K562 (cell line): Measurements from ENCODE around the gene HIPK2. TPM values are rescaled to one million over a fixed set of nuclear protein-coding genes. Genes with fewer than 3 reads are reported as not detected.

Source experiments
- CHD1 ChIP-seq: fragments of 200-600 bp; sonication (generic); IDR thresholded peaks from one replicate; pipeline ENCODE4 v1.6.1; 2012; ENCODE audit warnings: mild to moderate bottlenecking, moderate library complexity, low read length, inconsistent platforms
- CTCFL ChIP-seq: IDR thresholded peaks from 2 replicates; pipeline ENCODE4 v1.6.1; 2011; ENCODE audit warnings: borderline replicate concordance, low read depth, mild to moderate bottlenecking, moderate library complexity, low read length; ENCODE audit not compliant: insufficient read depth, poor library complexity, severe bottlenecking
- DACH1 ChIP-seq: fragments of 450-650 bp; IDR thresholded peaks from 2 replicates; pipeline ENCODE4 v1.6.1; 2018; ENCODE audit not compliant: partially characterized antibody
- E2F3 ChIP-seq: fragments of 250-450 bp; sonication (Bioruptor Pico); IDR thresholded peaks from 2 replicates; pipeline ENCODE4 v1.4.0; 2020; ENCODE audit warnings: mild to moderate bottlenecking
- ELK1 ChIP-seq: sonication (generic); formaldehyde crosslinking; IDR thresholded peaks from 2 replicates; pipeline ENCODE4 v1.8.1; 2022; ENCODE audit warnings: missing genetic modification reagents
- HEY1 ChIP-seq: fragments of 250-450 bp; sonication (Bioruptor Pico); IDR thresholded peaks from 2 replicates; pipeline ENCODE4 v1.5.0; 2020; ENCODE audit warnings: mild to moderate bottlenecking, moderate library complexity, borderline replicate concordance
- L3MBTL2 ChIP-seq: fragments of 450-650 bp; IDR thresholded peaks from 2 replicates; pipeline ENCODE4 v1.6.1; 2016; ENCODE audit warnings: mild to moderate bottlenecking, moderate library complexity
- MBD2 ChIP-seq: sonication (generic); IDR thresholded peaks from 2 replicates; pipeline ENCODE4 v1.6.1; 2016; ENCODE audit warnings: low read depth, borderline replicate concordance
- MCM5 ChIP-seq: fragments of 450-650 bp; IDR thresholded peaks from 2 replicates; pipeline ENCODE4 v1.6.1; 2016; ENCODE audit warnings: low read depth
- MITF ChIP-seq: IDR thresholded peaks from 2 replicates; pipeline ENCODE4 v1.6.1; 2014; ENCODE audit warnings: antibody characterized with exemption
- SMAD4 ChIP-seq: fragments of 250-450 bp; sonication (Bioruptor Pico); conservative IDR thresholded peaks from 2 replicates; pipeline ENCODE4 v1.8.0; 2021; ENCODE audit warnings: inconsistent platforms, mild to moderate bottlenecking, moderate library complexity
- SNIP1 ChIP-seq: fragments of 450-650 bp; IDR thresholded peaks from 2 replicates; pipeline ENCODE4 v1.7.1; 2017; ENCODE audit warnings: low read depth, mild to moderate bottlenecking
- ZBTB2 ChIP-seq: fragments of 450-650 bp; IDR thresholded peaks from 2 replicates; pipeline ENCODE4 v1.6.1; 2016; ENCODE audit warnings: antibody characterized with exemption
- ZBTB49 ChIP-seq: sonication (generic); formaldehyde crosslinking; IDR thresholded peaks from 2 replicates; pipeline ENCODE4 v1.8.0; 2022; ENCODE audit warnings: missing genetic modification reagents, mild to moderate bottlenecking, borderline replicate concordance
- ZC3H8 ChIP-seq: fragments of 450-650 bp; IDR thresholded peaks from 2 replicates; pipeline ENCODE4 v1.6.1; 2017
- ZNF124 ChIP-seq: sonication (generic); formaldehyde crosslinking; IDR thresholded peaks from 2 replicates; pipeline ENCODE4 v1.8.1; 2022; ENCODE audit warnings: missing genetic modification reagents
- ZNF232 ChIP-seq: sonication (generic); formaldehyde crosslinking; IDR thresholded peaks from 2 replicates; pipeline ENCODE4 v1.8.0; 2022; ENCODE audit warnings: mild to moderate bottlenecking, missing genetic modification reagents
- ZNF277 ChIP-seq: fragments of 250-450 bp; sonication (Bioruptor Pico); IDR thresholded peaks from 2 replicates; pipeline ENCODE4 v1.8.0; 2022; ENCODE audit warnings: inconsistent platforms, mild to moderate bottlenecking, moderate library complexity, borderline replicate concordance
- polyA plus RNA-seq, 8 experiments: library from polyadenylated mRNA; depleted of rRNA in 4 of 8; stranded (reverse) in 5 of 8; unstranded in 3 of 8; fragments of >200 nt; fragmentation: Nextera tagmentation in 2 of 8; fragmentation: Illumina TruSeq in 1 of 8; extraction: Ambion mirVana in 2 of 8; extraction: Trizol in 1 of 8; gene quantifications; 2 replicates each; pipeline versions ENCODE4 v1.2.1 to v1.2.3, GENCODE V29; 2011 to 2014; ENCODE audit warnings: inconsistent platforms in 1 of 8, missing spikeins in 1 of 8
- total RNA-seq, 7 experiments: library from RNA; depleted of rRNA in 6 of 7; stranded (reverse); fragments of >200 nt in 6 of 7; fragmentation: Illumina TruSeq in 2 of 7; extraction: Trizol in 2 of 7; gene quantifications; 2 replicates each; pipeline versions ENCODE4 v1.2.1 to v1.2.3, GENCODE V29; 2011 to 2021; ENCODE audit warnings: low replicate concordance in 1 of 7

Gene HIPK2
- total and polyA plus RNA-seq, 9 of the 15 experiments (the other 6 are each of a cell fraction or from before 2014, with no cell fraction given), result 0.69 to 19.8 (median 5.1) TPM

- no peak for TF ChIP-seq ZBTB2
- no peak for TF ChIP-seq ZNF124 (CRISPR knock-in tag)
- TF ChIP-seq ZNF277 (CRISPR knock-in tag), result no peak
- TF ChIP-seq MBD2, result no peak
- no peak for TF ChIP-seq SMAD4 (CRISPR knock-in tag)
- TF ChIP-seq CHD1, result no peak
- no peak for TF ChIP-seq L3MBTL2
- TF ChIP-seq ZBTB49, result peak; percentile 99
- TF ChIP-seq DACH1, result peak; percentile 100
- TF ChIP-seq MITF, result 0 out of 2 replicates have a peak, but pooled peaks have one; percentile 27
- no peak for TF ChIP-seq MCM5
- peak; percentile 60 for TF ChIP-seq CTCFL
- TF ChIP-seq ZC3H8, result no peak
- TF ChIP-seq SNIP1, result no peak
- TF ChIP-seq E2F3, result no peak
- no peak for TF ChIP-seq HEY1 (CRISPR knock-in tag)
- no peak for TF ChIP-seq ELK1 (CRISPR knock-in tag)
- peak; percentile 97 for TF ChIP-seq ZNF232 (CRISPR knock-in tag)
Measured at GRCh38 chr7:139620676-139621344, 157.0 kb downstream of the HIPK2 start (continued).
